ENCODE data around the gene ENTPD2. TPM values are rescaled to one million over a fixed set of nuclear protein-coding genes. Genes with fewer than 3 reads are reported as not detected.

The ENTPD2 gene
- total and polyA plus RNA-seq, 9 of the 15 experiments (the other 6 are each of a cell fraction or from before 2014, with no cell fraction given), result 0.04 to 0.60 (median 0.14) TPM; not detected in 4

DNA sequence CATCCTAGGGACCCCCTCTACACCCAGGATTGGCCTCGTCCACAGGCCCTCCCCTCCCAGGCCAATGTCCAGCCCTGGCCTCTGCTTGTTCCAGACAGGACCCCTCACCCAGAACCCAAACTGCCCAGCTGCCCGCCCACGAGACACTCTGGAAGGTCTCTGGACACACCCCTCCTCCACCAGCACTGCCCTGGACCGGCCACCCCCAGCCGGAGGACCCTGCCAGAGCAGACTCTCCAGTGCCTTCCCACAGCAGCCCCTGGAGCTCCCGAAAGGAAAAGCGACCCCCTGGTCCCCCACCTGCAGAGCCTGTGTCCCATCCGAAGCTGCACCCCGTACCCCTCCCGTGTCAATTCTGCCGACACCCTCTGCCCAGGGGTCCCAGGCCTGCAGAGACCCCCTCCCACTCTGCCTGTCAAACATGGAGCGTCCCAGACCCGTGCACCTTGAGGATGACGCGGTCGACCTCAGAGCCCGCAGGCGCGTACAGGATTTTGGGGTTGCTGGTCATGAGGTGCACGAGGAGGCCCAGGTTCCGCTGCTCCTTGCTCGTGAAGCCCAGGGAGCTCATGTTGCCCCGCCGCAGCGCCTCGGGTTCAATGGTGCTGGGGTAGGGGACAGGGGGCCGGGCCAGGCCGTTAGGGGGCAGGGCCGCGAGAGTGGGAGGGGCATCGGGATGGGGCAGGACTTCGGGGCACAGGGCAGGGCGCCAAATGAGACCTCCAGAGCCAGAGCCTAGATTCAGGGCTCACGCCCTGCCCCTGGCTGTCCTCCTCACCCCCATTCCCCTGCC lies 33.8 kb downstream of the ENTPD2 start:
- H3K27me3 ChIP-seq (ENCODE audit: control insufficient read depth in 2 of 2, insufficient read depth in 2 of 2, low read length in 2 of 2), result no peaks in the 10 kb centered on the region
- no peak overlapping the region for H3K4me3 ChIP-seq
- no peaks in the 10 kb centered on the region for H3K79me2 ChIP-seq (ENCODE audit: control insufficient read depth, insufficient read depth, low read length)
- ChIA-PET CTCF (ENCODE audit: low intra/inter-chr PET ratio) (no interaction called here), POLR2A (interaction anchor here (0.8 kb wide), 1 partner anchor 221 kb away, joined by 3 read pairs; the partner anchor contains the start of gene TUBB4B)
- no peaks in the 10 kb centered on the region for H3K9me1 ChIP-seq (ENCODE audit: control insufficient read depth, insufficient read depth, low read length)
- peak overlapping the region in 1 of 2 experiments; percentile 26; a peak in 1 of 4 replicates for H3K9ac ChIP-seq (ENCODE audit: insufficient read depth in 1 of 2, low read depth in 2 of 2, low read length in 2 of 2)
- no peak overlapping the region for H3K27ac ChIP-seq (ENCODE audit: extremely low read depth, low read depth, low read length)
- no peak for ATAC-seq
- no peak for FAIRE-seq
- BruUV-seq (replicated peaks), result no TSS peak
- no peak for DNase-seq (ENCODE audit: extremely low read depth in 1 of 4, low spot score in 3 of 4)
- H2AFZ ChIP-seq (ENCODE audit: low read depth, low read length), result no peak overlapping the region
- no peak overlapping the region for H3K4me2 ChIP-seq (ENCODE audit: insufficient read depth, low read length)
- intact Hi-C loops (cut with micrococcal nuclease), result no loop called here
- peaks cover 4 to 78% of the 10 kb centered on the region in 2 experiments; a peak in 4 of 5 replicates for H3K4me1 ChIP-seq (replicated peaks in 1 of 2; ENCODE audit: control insufficient read depth in 2 of 2, insufficient read depth in 2 of 2, low read length in 2 of 2)
- H3K36me3 ChIP-seq (ENCODE audit: control insufficient read depth, insufficient read depth, low read length), result no peaks in the 10 kb centered on the region
- TF ChIP-seq RFX1 (IDR thresholded peaks at IDR 0.05) (no peak), POLR2G (IDR thresholded peaks at IDR 0.05; ENCODE audit: low read depth, low read length) (no peak)
- TF ChIP-seq, protein P1, sequence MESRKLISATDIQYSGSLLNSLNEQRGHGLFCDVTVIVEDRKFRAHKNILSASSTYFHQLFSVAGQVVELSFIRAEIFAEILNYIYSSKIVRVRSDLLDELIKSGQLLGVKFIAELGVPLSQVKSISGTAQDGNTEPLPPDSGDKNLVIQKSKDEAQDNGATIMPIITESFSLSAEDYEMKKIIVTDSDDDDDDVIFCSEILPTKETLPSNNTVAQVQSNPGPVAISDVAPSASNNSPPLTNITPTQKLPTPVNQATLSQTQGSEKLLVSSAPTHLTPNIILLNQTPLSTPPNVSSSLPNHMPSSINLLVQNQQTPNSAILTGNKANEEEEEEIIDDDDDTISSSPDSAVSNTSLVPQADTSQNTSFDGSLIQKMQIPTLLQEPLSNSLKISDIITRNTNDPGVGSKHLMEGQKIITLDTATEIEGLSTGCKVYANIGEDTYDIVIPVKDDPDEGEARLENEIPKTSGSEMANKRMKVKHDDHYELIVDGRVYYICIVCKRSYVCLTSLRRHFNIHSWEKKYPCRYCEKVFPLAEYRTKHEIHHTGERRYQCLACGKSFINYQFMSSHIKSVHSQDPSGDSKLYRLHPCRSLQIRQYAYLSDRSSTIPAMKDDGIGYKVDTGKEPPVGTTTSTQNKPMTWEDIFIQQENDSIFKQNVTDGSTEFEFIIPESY (CRISPR knock-in tag; IDR thresholded peaks at IDR 0.05), result 0 out of 2 replicates have a peak, but pooled peaks have one; percentile 55
- TF ChIP-seq, protein P2, sequence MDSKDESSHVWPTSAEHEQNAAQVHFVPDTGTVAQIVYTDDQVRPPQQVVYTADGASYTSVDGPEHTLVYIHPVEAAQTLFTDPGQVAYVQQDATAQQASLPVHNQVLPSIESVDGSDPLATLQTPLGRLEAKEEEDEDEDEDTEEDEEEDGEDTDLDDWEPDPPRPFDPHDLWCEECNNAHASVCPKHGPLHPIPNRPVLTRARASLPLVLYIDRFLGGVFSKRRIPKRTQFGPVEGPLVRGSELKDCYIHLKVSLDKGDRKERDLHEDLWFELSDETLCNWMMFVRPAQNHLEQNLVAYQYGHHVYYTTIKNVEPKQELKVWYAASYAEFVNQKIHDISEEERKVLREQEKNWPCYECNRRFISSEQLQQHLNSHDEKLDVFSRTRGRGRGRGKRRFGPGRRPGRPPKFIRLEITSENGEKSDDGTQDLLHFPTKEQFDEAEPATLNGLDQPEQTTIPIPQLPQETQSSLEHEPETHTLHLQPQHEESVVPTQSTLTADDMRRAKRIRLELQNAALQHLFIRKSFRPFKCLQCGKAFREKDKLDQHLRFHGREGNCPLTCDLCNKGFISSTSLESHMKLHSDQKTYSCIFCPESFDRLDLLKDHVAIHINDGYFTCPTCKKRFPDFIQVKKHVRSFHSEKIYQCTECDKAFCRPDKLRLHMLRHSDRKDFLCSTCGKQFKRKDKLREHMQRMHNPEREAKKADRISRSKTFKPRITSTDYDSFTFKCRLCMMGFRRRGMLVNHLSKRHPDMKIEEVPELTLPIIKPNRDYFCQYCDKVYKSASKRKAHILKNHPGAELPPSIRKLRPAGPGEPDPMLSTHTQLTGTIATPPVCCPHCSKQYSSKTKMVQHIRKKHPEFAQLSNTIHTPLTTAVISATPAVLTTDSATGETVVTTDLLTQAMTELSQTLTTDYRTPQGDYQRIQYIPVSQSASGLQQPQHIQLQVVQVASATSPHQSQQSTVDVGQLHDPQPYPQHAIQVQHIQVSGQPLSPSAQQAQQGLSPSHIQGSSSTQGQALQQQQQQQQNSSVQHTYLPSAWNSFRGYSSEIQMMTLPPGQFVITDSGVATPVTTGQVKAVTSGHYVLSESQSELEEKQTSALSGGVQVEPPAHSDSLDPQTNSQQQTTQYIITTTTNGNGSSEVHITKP (IDR thresholded peaks at IDR 0.05; ENCODE audit: partially characterized antibody), result peak; percentile 35
- 40% methylated on average over 21 of the region's 34 CpGs for WGBS (ENCODE audit: insufficient coverage, low coverage, missing lambda C conversion rate)
- no peaks in the 10 kb centered on the region for H3K9me3 ChIP-seq (replicated peaks; ENCODE audit: control insufficient read depth, insufficient read depth, low read depth, low read length)
- in situ Hi-C loops (cut with MboI), result no loop called here
- 0 out of 2 replicates have a peak, but pooled peaks cover 5% of the 10 kb centered on the region for H4K20me1 ChIP-seq (replicated peaks; ENCODE audit: control insufficient read depth, insufficient read depth, low read length)

Measured in K562 (cell line).